K562 (cell line): ENCODE data around the gene CPE. TPM values are rescaled to one million over a fixed set of nuclear protein-coding genes. Genes with fewer than 3 reads are reported as not detected.

Source experiments
- ATAC-seq: fragments of 200-7000 bp; cut with Tn5 transposase; 3 replicates; pipeline ENCODE4 v1.9.1; 2020; ENCODE audit warnings: moderate library complexity
- BruUV-seq: library from RNA; stranded (reverse); fragments of 400-500 nt; replicated peaks from 2 replicates; lab custom pipeline; 2021; lab: Mats Ljungman, UMichigan
- CTCF ChIA-PET: fragments of 300-600 bp; formaldehyde crosslinking; extraction: SDS; loops from one replicate; lab custom pipeline; 2021; ENCODE audit warnings: low intra/inter-chr PET ratio; lab: Yijun Ruan, JAX
- POLR2A ChIA-PET: fragments of 300-600, 350-650 bp; sonication (Branson Sonifier 250); formaldehyde crosslinking; extraction: SDS; loops from one replicate; lab custom pipeline; 2021; ENCODE audit warnings: antibody characterized with exemption, inconsistent platforms; lab: Yijun Ruan, JAX
- DNase-seq, 4 experiments: peaks; one replicate each; pipeline versions ENCODE4 v3.0.0 to v3.0.0-alpha.2; 2011 to 2018; ENCODE audit warnings: low spot score in 3 of 4, mixed read lengths in 3 of 4; ENCODE audit errors: extremely low read depth in 1 of 4
- FAIRE-seq: peaks from 2 replicates; lab custom pipeline; 2011; peaks lifted over from hg19 to GRCh38; lab: Jason Lieb, UNC
- H2AFZ ChIP-seq: 2 replicates; pipeline ENCODE4 v1.6.0; 2011; ENCODE audit warnings: low read depth, low read length, control low read depth, inconsistent platforms
- H3K27ac ChIP-seq: fragments of 200-600 bp; 3 replicates; pipeline ENCODE4 v1.8.0; 2011; ENCODE audit warnings: low read depth, mild to moderate bottlenecking, control low read depth, inconsistent platforms, low read length, moderate library complexity, mixed read lengths; ENCODE audit errors: extremely low read depth
- H3K27me3 ChIP-seq, 2 experiments: fragments of 300-600 bp in 1 of 2; 2 replicates in 1 of 2; 3 replicates in 1 of 2; pipeline versions ENCODE4 v1.6.0 to v1.8.0; 2011; ENCODE audit warnings: inconsistent platforms in 2 of 2, low read length in 2 of 2, mild to moderate bottlenecking in 1 of 2, mixed read lengths in 1 of 2, moderate library complexity in 1 of 2; ENCODE audit not compliant: control insufficient read depth in 2 of 2, insufficient read depth in 2 of 2
- H3K36me3 ChIP-seq: fragments of 300-600 bp; 3 replicates; pipeline ENCODE4 v1.8.0; 2011; ENCODE audit warnings: mild to moderate bottlenecking, low read length, inconsistent platforms; ENCODE audit not compliant: control insufficient read depth, insufficient read depth
- H3K4me1 ChIP-seq, 2 experiments: fragments of 200-600 bp in 1 of 2; replicated peaks in 1 of 2; 2 replicates in 1 of 2; 3 replicates in 1 of 2; pipeline versions ENCODE4 v1.5.1 to v1.8.0; 2011; ENCODE audit warnings: inconsistent platforms in 2 of 2, low read length in 2 of 2, mild to moderate bottlenecking in 1 of 2, mixed read lengths in 1 of 2, moderate library complexity in 1 of 2; ENCODE audit not compliant: control insufficient read depth in 2 of 2, insufficient read depth in 2 of 2
- H3K4me2 ChIP-seq: 2 replicates; pipeline ENCODE4 v1.6.1; 2011; ENCODE audit warnings: low read length, control low read depth, inconsistent platforms, mixed read lengths; ENCODE audit not compliant: insufficient read depth
- H3K4me3 ChIP-seq: fragments of 200-600 bp; sonication (generic), shearing (Covaris generic); 2 replicates; pipeline ENCODE4 v1.5.1; 2016; ENCODE audit warnings: control low read depth, inconsistent platforms
- H3K79me2 ChIP-seq: fragments of 200-600 bp; 3 replicates; pipeline ENCODE4 v1.8.0; 2011; ENCODE audit warnings: low read length, inconsistent platforms; ENCODE audit not compliant: control insufficient read depth, insufficient read depth
- H3K9ac ChIP-seq, 2 experiments: 2 replicates each; pipeline versions ENCODE4 v1.6.0 to v1.6.1; 2011; ENCODE audit warnings: low read depth in 2 of 2, low read length in 2 of 2, control low read depth in 1 of 2, inconsistent platforms in 1 of 2, mild to moderate bottlenecking in 1 of 2, mixed read lengths in 1 of 2; ENCODE audit not compliant: insufficient read depth in 1 of 2
- H3K9me1 ChIP-seq: one replicate; pipeline ENCODE4 v1.6.0; 2011; ENCODE audit warnings: inconsistent platforms, mild to moderate bottlenecking, low read length, moderate library complexity; ENCODE audit not compliant: control insufficient read depth, insufficient read depth
- H3K9me3 ChIP-seq: replicated peaks from 2 replicates; pipeline ENCODE4 v1.5.1; 2011; ENCODE audit warnings: low read depth, low read length, inconsistent platforms; ENCODE audit not compliant: control insufficient read depth, insufficient read depth
- H4K20me1 ChIP-seq: replicated peaks from 2 replicates; pipeline ENCODE4 v1.6.1; 2011; ENCODE audit warnings: low read length, inconsistent platforms, mixed read lengths; ENCODE audit not compliant: control insufficient read depth, insufficient read depth
- CHAMP1 ChIP-seq: fragments of 450-650 bp; IDR thresholded peaks from 2 replicates; pipeline ENCODE4 v1.6.1; 2016; ENCODE audit warnings: mild to moderate bottlenecking
- CREM ChIP-seq: IDR thresholded peaks from 2 replicates; pipeline ENCODE4 v1.6.1; 2014; ENCODE audit warnings: antibody characterized with exemption, low read depth
- GATAD2A ChIP-seq: fragments of 450-650 bp; IDR thresholded peaks from 2 replicates; pipeline ENCODE4 v1.6.1; 2017
- TOE1 ChIP-seq, 2 experiments: fragments of 450-650 bp in 1 of 2; sonication (generic) in 1 of 2; formaldehyde crosslinking in 1 of 2; IDR thresholded peaks; 2 replicates each; pipeline versions ENCODE4 v1.7.1 to v1.8.0; 2016 to 2022; ENCODE audit warnings: borderline replicate concordance in 2 of 2, mild to moderate bottlenecking in 2 of 2, antibody characterized with exemption in 1 of 2, inconsistent platforms in 1 of 2, low read depth in 1 of 2, missing genetic modification reagents in 1 of 2, moderate library complexity in 1 of 2
- ZNF253 ChIP-seq: fragments of 250-450 bp; sonication (Bioruptor Pico); conservative IDR thresholded peaks from 2 replicates; pipeline ENCODE4 v1.6.1; 2021; ENCODE audit warnings: mild to moderate bottlenecking
- ZNF79 ChIP-seq: fragments of 250-450 bp; sonication (Bioruptor Pico); IDR thresholded peaks from 2 replicates; pipeline ENCODE4 v1.4.0; 2020; ENCODE audit warnings: low read depth, mild to moderate bottlenecking, moderate library complexity
- WGBS: fragments of 100-300 bp; shearing (Covaris generic); methylation state at CpG from one replicate; pipeline ENCODE4 v1.1.6; 2016; ENCODE audit warnings: low coverage, mixed read lengths; ENCODE audit not compliant: insufficient coverage; ENCODE audit errors: missing lambda C conversion rate; 5-methylcytosine and 5-hydroxymethylcytosine counted together
- in situ Hi-C: fragments of 300-500 bp; cut with MboI; formaldehyde crosslinking; loops from 4 replicates; pipeline ENCODE4 v1.15.0; 2018; ENCODE audit warnings: inconsistent platforms, mixed read lengths
- intact Hi-C: fragments of 100-400 bp; cut with micrococcal nuclease; formaldehyde crosslinking; loops from 2 replicates; pipeline ENCODE4 v1.14.2; 2022
- polyA plus RNA-seq, 8 experiments: library from polyadenylated mRNA; depleted of rRNA in 4 of 8; stranded (reverse) in 5 of 8; unstranded in 3 of 8; fragments of >200 nt; fragmentation: Nextera tagmentation in 2 of 8; fragmentation: Illumina TruSeq in 1 of 8; extraction: Ambion mirVana in 2 of 8; extraction: Trizol in 1 of 8; gene quantifications; 2 replicates each; pipeline versions ENCODE4 v1.2.1 to v1.2.3, GENCODE V29; 2011 to 2014; ENCODE audit warnings: inconsistent platforms in 1 of 8, missing spikeins in 1 of 8
- total RNA-seq, 7 experiments: library from RNA; depleted of rRNA in 6 of 7; stranded (reverse); fragments of >200 nt in 6 of 7; fragmentation: Illumina TruSeq in 2 of 7; extraction: Trizol in 2 of 7; gene quantifications; 2 replicates each; pipeline versions ENCODE4 v1.2.1 to v1.2.3, GENCODE V29; 2011 to 2021; ENCODE audit warnings: low replicate concordance in 1 of 7

The CPE gene
- total and polyA plus RNA-seq, 9 of the 15 experiments (the other 6 are each of a cell fraction or from before 2014, with no cell fraction given): 0.04 to 0.16 (median 0.06) TPM; not detected in 4

DNA sequence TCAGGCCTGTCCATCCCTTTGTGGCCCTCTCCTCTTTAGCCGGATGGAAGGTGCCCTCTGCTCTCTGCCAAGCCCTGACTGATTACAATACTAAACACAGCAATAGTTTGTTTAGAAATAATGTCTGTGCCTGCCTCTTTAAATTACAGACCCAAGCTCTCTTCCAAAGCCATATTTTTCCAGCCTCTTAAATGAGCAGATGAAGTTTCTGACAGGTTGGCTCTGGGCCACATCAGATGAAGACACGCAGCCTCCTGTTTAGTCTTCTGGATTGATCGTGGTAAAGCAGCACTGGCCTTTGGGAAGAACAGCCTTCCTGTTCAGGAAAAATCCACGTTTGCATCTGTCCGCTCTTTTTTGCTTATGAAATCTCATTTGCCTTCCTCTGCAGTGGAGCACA is 133.6 kb downstream of the CPE start:
- Histone ChIP-seq H3K9me3 (no peaks in the 10 kb centered on the region), H3K27ac (no peak overlapping the region), H3K79me2 (no peaks in the 10 kb centered on the region), H3K9me1 (no peaks in the 10 kb centered on the region), H3K4me1 (no peaks in the 10 kb centered on the region), H4K20me1 (no peaks in the 10 kb centered on the region), H3K27me3 (no peaks in the 10 kb centered on the region), H3K9ac (no peak overlapping the region), H3K4me3 (no peak overlapping the region), H2AFZ (no peak overlapping the region), H3K4me2 (no peak overlapping the region), H3K36me3 (no peaks in the 10 kb centered on the region)
- no peak for TF ChIP-seq TOE1 (IDR thresholded peaks at IDR 0.05; ENCODE audit: borderline replicate concordance)
- TF ChIP-seq TOE1 (CRISPR knock-in tag; IDR thresholded peaks at IDR 0.05; ENCODE audit: borderline replicate concordance, low read depth): no peak
- no peak for TF ChIP-seq CREM
- no peak for TF ChIP-seq ZNF79 (CRISPR knock-in tag)
- no peak for TF ChIP-seq ZNF253
- TF ChIP-seq GATAD2A: no peak
- TF ChIP-seq CHAMP1: no peak
- CTCF ChIA-PET: no interaction called here
- 0% methylated on average over 5 of the region's 5 CpGs for WGBS
- FAIRE-seq (no peak), DNase-seq (no peak), ATAC-seq (no peak)
- in situ Hi-C loops (no loop called here), intact Hi-C loops (no loop called here)
- POLR2A ChIA-PET: no interaction called here
- no TSS peak for BruUV-seq
